GM13976 (cell line): ENCODE results near the gene OSTC.
A peak's percentile ranks its signal among the peaks of the same experiment; 100 is the strongest.

Source experiments
- DNase-seq: peaks from one replicate; pipeline ENCODE4 v3.0.0; 2012; ENCODE audit warnings: low spot score
- in situ Hi-C: fragments of 300-500 bp; cut with MboI; formaldehyde crosslinking; loops from one replicate; pipeline ENCODE4 v1.12.0; 2022; ENCODE audit warnings: low sequenced_read_pairs, mixed read lengths, inconsistent platforms; ENCODE audit not compliant: unreplicated experiment
- TF ChIP-seq, protein P1 (sequence below): IDR thresholded peaks from 2 replicates; pipeline ENCODE4 v1.5.1; 2012; ENCODE audit warnings: borderline replicate concordance, mild to moderate bottlenecking; ENCODE audit not compliant: insufficient read depth; ENCODE audit errors: extremely low read depth, missing control alignments, control extremely low read depth

The OSTC gene

DNA sequence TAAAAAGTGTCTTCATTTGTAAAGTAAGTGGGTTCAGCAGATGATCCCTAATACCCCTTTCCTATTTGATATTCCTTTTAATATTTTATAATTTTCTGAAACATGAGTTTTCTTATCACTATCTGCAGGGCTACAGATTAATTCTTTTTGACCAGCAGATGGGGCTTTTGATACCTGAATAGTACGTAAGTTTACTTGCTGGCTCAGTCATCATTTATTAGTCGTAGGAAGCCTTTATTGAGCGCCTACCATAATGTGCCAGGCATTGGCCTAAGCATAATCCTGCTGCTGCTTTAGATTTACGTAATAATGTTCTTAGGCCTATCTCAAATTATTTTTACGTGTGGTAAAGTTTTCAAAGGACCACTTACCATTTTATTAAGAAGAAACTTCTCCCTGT lies 33.1 kb downstream of the OSTC start:
- DNase-seq = peak; percentile 22
- TF ChIP-seq, protein P1, sequence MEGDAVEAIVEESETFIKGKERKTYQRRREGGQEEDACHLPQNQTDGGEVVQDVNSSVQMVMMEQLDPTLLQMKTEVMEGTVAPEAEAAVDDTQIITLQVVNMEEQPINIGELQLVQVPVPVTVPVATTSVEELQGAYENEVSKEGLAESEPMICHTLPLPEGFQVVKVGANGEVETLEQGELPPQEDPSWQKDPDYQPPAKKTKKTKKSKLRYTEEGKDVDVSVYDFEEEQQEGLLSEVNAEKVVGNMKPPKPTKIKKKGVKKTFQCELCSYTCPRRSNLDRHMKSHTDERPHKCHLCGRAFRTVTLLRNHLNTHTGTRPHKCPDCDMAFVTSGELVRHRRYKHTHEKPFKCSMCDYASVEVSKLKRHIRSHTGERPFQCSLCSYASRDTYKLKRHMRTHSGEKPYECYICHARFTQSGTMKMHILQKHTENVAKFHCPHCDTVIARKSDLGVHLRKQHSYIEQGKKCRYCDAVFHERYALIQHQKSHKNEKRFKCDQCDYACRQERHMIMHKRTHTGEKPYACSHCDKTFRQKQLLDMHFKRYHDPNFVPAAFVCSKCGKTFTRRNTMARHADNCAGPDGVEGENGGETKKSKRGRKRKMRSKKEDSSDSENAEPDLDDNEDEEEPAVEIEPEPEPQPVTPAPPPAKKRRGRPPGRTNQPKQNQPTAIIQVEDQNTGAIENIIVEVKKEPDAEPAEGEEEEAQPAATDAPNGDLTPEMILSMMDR = no peak
- in situ Hi-C loops = no loop called here

DNA sequence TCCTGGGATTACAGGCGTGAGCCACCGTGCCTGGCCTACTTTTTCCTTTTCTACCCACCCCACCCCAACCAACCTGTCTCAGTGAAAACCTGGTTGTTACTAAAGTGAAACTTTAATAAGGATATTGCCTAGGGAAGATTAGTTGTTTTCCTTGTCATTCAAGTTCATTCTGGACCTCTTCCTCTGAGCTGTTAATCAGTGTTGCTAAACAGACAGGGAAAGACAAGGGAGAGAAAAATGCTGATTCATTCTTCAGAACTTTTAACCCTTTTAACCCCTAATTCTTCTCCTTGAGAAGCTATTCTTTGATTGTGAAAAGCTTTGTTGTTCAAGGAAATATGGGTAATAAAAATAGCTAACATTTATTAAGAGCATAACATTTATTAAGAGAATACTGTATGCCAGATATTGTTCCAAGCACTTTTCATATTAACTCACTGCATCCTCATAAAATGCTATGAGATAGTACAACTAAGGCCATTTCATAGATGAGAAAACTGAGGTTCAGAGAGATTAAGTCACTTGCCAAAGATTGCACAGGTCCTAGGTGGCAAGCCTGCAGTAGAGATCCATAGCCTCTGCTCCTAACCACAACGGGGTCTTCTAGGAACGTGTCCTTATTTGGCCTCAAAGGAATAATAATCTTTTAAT lies 34.8 kb downstream of the OSTC start:
- in situ Hi-C loops = no loop called here
- TF ChIP-seq, protein P1 = no peak
- no peak for DNase-seq

DNA sequence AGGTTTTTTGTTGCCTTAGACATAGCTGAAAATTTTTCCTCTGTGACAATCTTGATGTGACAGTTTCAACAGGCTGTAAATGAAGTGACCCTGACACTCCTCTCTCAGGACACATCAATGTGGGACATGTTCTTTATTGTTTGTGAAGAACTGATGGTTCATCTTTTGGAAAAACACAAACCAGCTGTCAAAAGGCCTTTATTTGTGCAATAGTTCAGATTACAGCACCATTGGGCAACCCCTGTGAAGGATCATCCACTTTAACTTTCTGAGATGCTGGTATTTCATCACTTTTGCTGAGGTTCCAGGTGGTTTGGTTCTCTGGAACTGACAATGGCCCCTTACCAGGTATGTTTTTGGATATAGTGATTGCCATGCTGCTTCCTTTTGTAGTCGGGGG lies 40.3 kb downstream of the OSTC start:
- no peak for DNase-seq
- TF ChIP-seq, protein P1 = no peak
- in situ Hi-C loops = no loop called here

DNA sequence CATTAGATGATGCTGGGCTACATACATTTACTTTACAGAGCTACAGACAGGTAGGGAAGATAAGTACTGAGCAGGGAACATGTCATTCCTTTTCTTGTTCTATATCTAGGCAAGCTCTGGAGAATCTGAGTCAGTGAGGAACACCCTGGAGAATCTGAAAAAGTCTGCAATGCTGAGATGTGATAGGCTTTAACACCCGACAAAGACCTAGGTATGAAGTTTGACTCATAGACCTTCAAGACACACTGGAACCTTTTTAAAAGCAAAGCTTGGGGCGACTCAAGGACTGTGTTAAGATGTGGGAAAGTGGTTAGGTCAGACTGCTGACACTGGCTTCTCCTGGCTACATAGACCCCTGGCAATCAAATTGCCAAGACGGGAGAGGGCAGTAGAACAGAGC lies 42.8 kb downstream of the OSTC start:
- TF ChIP-seq, protein P1 = no peak
- DNase-seq = no peak
- in situ Hi-C loops = no loop called here

DNA sequence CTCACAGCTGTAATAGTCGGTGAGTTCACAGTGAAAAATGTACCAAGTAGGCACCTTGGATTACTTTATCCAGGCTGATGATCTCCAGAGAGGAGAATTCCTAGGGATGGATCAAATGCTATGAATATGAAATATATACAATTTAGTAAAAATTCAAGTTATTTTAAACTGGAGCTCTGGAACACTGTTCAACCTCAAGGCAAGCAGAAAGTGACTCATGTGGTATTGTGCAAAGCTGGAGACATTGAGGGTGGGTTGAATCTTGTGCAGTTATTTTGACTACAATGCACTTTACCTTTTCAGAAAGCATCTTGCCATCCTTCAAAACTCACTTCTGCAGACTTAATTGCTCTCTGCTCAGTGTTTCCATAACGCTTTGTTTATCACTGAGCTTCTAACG lies 43.4 kb downstream of the OSTC start:
- DNase-seq = no peak
- in situ Hi-C loops = no loop called here
- TF ChIP-seq, protein P1 = no peak

DNA sequence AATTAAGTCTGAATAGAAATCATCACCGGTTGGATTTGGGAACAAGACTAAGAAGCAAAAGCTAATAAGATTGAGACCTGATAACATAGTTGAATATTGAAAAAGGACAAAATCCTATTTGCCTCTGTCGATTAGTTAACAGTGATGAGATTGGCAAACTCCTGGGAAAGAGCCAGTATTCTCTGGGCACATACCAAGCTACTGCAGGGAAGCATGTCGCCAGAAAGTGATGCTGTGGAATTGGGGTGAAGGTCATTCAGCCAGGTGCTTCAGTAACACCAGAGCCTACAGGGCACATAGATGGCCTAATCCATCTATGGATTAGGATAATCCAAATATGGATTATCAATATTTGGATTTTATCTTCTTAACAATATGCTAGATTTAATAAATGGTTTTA lies 44.0 kb downstream of the OSTC start:
- in situ Hi-C loops = no loop called here
- TF ChIP-seq, protein P1 = no peak
- no peak for DNase-seq
